Measurements from ENCODE around the gene PAPOLB. TPM values are rescaled to one million over a fixed set of nuclear protein-coding genes. Genes with fewer than 3 reads are reported as not detected.

PAPOLB gene
- total RNA-seq, 1 experiment from 2014 or later: not detected

DNA sequence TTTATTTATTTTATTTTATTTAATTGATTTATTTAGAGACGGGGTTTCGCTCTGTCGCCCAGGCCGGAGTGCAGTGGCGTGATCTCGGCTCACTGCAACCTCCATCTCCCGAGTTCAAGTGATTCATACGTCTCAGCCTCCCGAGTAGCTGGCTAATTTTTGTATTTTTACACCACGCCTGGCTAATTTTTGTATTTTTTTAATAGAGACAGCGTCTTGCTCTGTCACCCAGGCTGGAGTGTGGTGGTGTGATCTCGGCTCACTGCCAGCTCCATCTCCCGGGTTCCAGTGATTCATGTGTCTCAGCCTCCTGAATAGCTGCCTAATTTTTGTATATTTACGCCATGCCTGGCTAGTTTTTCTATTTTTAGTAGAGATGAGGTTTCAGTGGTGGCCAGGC is 52.2 kb downstream of the PAPOLB start:
- ChIA-PET CTCF (no interaction called here), POLR2A (ENCODE audit: unreplicated experiment) (no interaction called here)
- H3F3A ChIP-seq (ENCODE audit: insufficient read depth, low read depth): peaks cover 12% of the 10 kb centered on the region; the same call in 1 of the 2 replicates
- H3K79me2 ChIP-seq (ENCODE audit: low read depth): no peaks in the 10 kb centered on the region
- peaks cover 7% of the 10 kb centered on the region for H3K4me1 ChIP-seq (replicated peaks; ENCODE audit: insufficient read depth)
- H3K36me3 ChIP-seq (ENCODE audit: low read depth): no peaks in the 10 kb centered on the region
- no peaks in the 10 kb centered on the region for H4K20me1 ChIP-seq (ENCODE audit: insufficient read depth)
- BruUV-seq (replicated peaks): no TSS peak
- DNase-seq: no peak
- H3K9me2 ChIP-seq (ENCODE audit: insufficient read depth): no peaks in the 10 kb centered on the region
- peaks cover 77% of the 10 kb centered on the region for H3K27me3 ChIP-seq (ENCODE audit: insufficient read depth, low read depth)
- no peak overlapping the region for H3K4me3 ChIP-seq
- H3K27ac ChIP-seq: no peak overlapping the region
- intact Hi-C loops (cut with micrococcal nuclease; ENCODE audit: unreplicated experiment): no loop called here
- TF ChIP-seq CTCF (conservative IDR thresholded peaks at IDR 0.05) (no peak), EZH2 (IDR thresholded peaks at IDR 0.05; ENCODE audit: low read depth) (no peak)
- H2AFZ ChIP-seq: no peak overlapping the region
- no peaks in the 10 kb centered on the region for H3K9me3 ChIP-seq (ENCODE audit: insufficient read depth, low read depth)
- H3K4me2 ChIP-seq: no peak overlapping the region

DNA sequence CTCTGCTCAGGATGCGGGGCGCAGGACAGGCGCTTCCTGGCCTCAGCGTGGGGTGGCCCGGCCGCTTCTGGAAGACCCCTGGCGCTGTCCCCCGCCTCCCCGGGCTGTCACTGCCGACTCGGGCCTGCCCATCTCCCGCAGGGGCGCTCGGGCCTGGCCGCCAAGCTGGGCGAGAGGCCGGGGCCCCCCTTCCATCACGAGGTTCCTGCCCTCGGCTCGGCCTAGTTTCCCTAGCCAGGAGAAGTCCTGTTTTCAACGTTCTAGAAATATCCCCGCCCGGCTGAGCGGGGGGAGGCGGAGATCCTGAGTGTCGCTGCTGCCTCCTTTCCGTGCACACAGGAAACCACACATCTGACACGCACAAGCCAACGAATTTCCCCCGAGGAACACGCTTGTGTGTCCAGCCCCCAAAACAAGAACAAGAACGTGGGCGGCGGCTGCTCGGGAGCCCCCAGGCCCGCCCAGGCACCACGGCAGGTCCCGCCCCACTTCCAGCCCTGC is 52.7 kb downstream of the PAPOLB start:
- no peaks in the 10 kb centered on the region for H3K9me2 ChIP-seq (ENCODE audit: insufficient read depth)
- no peak overlapping the region for H3K27ac ChIP-seq
- no peak overlapping the region for H3K4me3 ChIP-seq
- intact Hi-C loops (cut with micrococcal nuclease; ENCODE audit: unreplicated experiment): no loop called here
- no peak overlapping the region for H2AFZ ChIP-seq
- TF ChIP-seq EZH2 (IDR thresholded peaks at IDR 0.05; ENCODE audit: low read depth) (no peak), CTCF (conservative IDR thresholded peaks at IDR 0.05) (no peak)
- H3K36me3 ChIP-seq (ENCODE audit: low read depth): no peaks in the 10 kb centered on the region
- no peaks in the 10 kb centered on the region for H3K79me2 ChIP-seq (ENCODE audit: low read depth)
- peaks cover 72% of the 10 kb centered on the region for H3K27me3 ChIP-seq (ENCODE audit: insufficient read depth, low read depth)
- H3K9me3 ChIP-seq (ENCODE audit: insufficient read depth, low read depth): no peaks in the 10 kb centered on the region
- POLR2A ChIA-PET (ENCODE audit: unreplicated experiment): no interaction called here
- peaks cover 12% of the 10 kb centered on the region; the same call in 1 of the 2 replicates for H3F3A ChIP-seq (ENCODE audit: insufficient read depth, low read depth)
- CTCF ChIA-PET: no interaction called here
- H3K4me1 ChIP-seq (replicated peaks; ENCODE audit: insufficient read depth): peaks cover 7% of the 10 kb centered on the region
- no TSS peak for BruUV-seq (replicated peaks)
- DNase-seq: no peak
- H3K4me2 ChIP-seq: no peak overlapping the region
- no peaks in the 10 kb centered on the region for H4K20me1 ChIP-seq (ENCODE audit: insufficient read depth)

DNA sequence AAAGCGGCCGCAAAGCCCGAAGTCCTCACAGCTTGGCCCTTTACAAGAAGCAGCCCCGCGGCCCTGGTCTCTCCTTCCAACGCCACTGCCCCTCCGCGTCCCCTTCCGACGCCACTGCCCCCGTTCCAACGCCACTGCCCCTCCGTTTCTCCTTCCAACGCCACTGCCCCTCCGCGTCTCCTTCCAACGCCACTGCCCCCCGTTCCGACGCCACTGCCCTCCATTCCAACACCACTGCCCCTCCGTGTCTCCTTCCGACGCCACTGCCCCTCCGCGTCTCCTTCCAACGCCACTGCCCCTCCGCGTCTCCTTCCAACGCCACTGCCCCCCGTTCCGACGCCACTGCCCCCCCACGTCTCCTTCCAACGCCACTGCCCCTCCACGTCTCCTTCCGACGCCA is 53.3 kb downstream of the PAPOLB start:
- Histone ChIP-seq H3K27ac (no peak overlapping the region), H3K36me3 (ENCODE audit: low read depth) (no peaks in the 10 kb centered on the region), H3K79me2 (ENCODE audit: low read depth) (no peaks in the 10 kb centered on the region), H3F3A (ENCODE audit: insufficient read depth, low read depth) (peaks cover 12% of the 10 kb centered on the region; the same call in 1 of the 2 replicates), H2AFZ (no peak overlapping the region), H3K4me2 (no peak overlapping the region), H3K9me2 (ENCODE audit: insufficient read depth) (no peaks in the 10 kb centered on the region), H3K27me3 (ENCODE audit: insufficient read depth, low read depth) (peaks cover 69% of the 10 kb centered on the region), H4K20me1 (ENCODE audit: insufficient read depth) (no peaks in the 10 kb centered on the region), H3K4me3 (no peak overlapping the region), H3K9me3 (ENCODE audit: insufficient read depth, low read depth) (no peaks in the 10 kb centered on the region), H3K4me1 (replicated peaks; ENCODE audit: insufficient read depth) (peaks cover 7% of the 10 kb centered on the region)
- BruUV-seq (replicated peaks): no TSS peak
- intact Hi-C loops (cut with micrococcal nuclease; ENCODE audit: unreplicated experiment): no loop called here
- ChIA-PET CTCF (no interaction called here), POLR2A (ENCODE audit: unreplicated experiment) (no interaction called here)
- TF ChIP-seq EZH2 (IDR thresholded peaks at IDR 0.05; ENCODE audit: low read depth): no peak
- no peak for TF ChIP-seq CTCF (conservative IDR thresholded peaks at IDR 0.05)
- DNase-seq: no peak

Measured in PC-9 (cell line).